Astrocyte (in vitro differentiated cells and primary cell): Measurements from ENCODE around the gene TRMT11.
"Not testable (repeated sequence)": the region's sequence is repeated elsewhere in the genome, so short reads cannot be mapped to it uniquely, and the experiment has no call there.

Experiments
- EZH2 ChIP-seq: IDR thresholded peaks from 2 replicates; pipeline ENCODE4 v1.6.1; 2012; ENCODE audit warnings: mild to moderate bottlenecking, low read length, inconsistent platforms; ENCODE audit not compliant: insufficient read depth
- TF ChIP-seq, protein P1 (sequence below): IDR thresholded peaks from 2 replicates; pipeline ENCODE4 v1.5.1; 2011; ENCODE audit warnings: low read depth, mild to moderate bottlenecking, inconsistent platforms, low read length, moderate library complexity; ENCODE audit not compliant: insufficient read depth

DNA sequence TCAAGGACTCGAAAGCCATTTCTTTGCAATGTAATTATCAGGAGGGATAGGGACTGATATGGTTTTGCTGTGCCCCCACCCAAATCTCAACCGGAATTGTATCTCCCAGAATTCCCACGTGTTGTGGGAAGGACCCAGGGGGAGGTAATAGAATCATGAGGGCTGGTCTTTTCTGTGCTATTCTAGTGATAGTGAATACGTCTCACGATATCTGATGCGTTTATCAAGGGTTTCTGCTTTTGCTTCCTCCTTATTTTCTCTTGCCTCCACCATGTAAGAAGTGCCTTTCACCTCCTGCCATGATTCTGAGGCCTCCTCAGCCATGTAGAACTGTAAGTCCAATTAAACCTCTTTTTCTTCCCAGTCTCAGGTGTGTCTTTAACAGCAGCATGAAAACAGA lies 35.6 kb upstream of the TRMT11 start:
- TF ChIP-seq, protein P1, sequence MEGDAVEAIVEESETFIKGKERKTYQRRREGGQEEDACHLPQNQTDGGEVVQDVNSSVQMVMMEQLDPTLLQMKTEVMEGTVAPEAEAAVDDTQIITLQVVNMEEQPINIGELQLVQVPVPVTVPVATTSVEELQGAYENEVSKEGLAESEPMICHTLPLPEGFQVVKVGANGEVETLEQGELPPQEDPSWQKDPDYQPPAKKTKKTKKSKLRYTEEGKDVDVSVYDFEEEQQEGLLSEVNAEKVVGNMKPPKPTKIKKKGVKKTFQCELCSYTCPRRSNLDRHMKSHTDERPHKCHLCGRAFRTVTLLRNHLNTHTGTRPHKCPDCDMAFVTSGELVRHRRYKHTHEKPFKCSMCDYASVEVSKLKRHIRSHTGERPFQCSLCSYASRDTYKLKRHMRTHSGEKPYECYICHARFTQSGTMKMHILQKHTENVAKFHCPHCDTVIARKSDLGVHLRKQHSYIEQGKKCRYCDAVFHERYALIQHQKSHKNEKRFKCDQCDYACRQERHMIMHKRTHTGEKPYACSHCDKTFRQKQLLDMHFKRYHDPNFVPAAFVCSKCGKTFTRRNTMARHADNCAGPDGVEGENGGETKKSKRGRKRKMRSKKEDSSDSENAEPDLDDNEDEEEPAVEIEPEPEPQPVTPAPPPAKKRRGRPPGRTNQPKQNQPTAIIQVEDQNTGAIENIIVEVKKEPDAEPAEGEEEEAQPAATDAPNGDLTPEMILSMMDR, result not testable (repeated sequence)
- not testable (repeated sequence) for TF ChIP-seq EZH2
